OCI-LY1 (cell line): ENCODE data around the gene LAG3.

ENCODE experiments used
- EZH2 ChIP-seq: fragments of 200-600 bp; sonication (generic), shearing (Covaris generic); IDR thresholded peaks from 2 replicates; pipeline ENCODE4 v1.8.0; 2017; ENCODE audit warnings: borderline replicate concordance, mixed run types, mild to moderate bottlenecking, antibody characterized with exemption, low read length, moderate library complexity, mixed read lengths
- TF ChIP-seq, protein P1 (sequence below): fragments of 200-600 bp; sonication (generic), shearing (Covaris generic); IDR thresholded peaks from 2 replicates; pipeline ENCODE4 v1.5.1; 2017; ENCODE audit warnings: mild to moderate bottlenecking, antibody characterized with exemption, low read length, moderate library complexity, mixed read lengths

DNA sequence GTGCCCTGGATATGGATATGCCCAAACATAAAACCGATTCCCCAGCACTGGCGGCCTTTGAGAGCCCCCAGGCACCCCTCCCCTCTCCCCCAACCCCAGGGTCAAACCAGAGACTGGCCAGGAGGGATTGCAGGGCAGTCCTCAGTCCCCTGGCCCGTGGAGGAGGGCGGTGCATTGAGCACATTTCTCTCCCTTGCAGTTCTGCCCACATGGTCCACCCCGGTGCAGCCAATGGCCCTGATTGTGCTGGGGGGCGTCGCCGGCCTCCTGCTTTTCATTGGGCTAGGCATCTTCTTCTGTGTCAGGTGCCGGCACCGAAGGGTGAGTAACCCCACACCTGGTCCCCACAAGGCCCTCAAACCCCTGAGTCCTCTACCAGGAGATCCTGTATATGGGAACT lies 45.9 kb downstream of the LAG3 start:
- TF ChIP-seq, protein P1, sequence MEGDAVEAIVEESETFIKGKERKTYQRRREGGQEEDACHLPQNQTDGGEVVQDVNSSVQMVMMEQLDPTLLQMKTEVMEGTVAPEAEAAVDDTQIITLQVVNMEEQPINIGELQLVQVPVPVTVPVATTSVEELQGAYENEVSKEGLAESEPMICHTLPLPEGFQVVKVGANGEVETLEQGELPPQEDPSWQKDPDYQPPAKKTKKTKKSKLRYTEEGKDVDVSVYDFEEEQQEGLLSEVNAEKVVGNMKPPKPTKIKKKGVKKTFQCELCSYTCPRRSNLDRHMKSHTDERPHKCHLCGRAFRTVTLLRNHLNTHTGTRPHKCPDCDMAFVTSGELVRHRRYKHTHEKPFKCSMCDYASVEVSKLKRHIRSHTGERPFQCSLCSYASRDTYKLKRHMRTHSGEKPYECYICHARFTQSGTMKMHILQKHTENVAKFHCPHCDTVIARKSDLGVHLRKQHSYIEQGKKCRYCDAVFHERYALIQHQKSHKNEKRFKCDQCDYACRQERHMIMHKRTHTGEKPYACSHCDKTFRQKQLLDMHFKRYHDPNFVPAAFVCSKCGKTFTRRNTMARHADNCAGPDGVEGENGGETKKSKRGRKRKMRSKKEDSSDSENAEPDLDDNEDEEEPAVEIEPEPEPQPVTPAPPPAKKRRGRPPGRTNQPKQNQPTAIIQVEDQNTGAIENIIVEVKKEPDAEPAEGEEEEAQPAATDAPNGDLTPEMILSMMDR = no peak
- TF ChIP-seq EZH2 = no peak
